Suprapubic skin (tissue), 4 donors: Measurements from ENCODE around the gene PHETA2.

Source experiments
- CTCF ChIP-seq, 2 donors: fragments of 200-600 bp in 1 of 2; fragments of 450-650 bp in 1 of 2; sonication (generic) in 1 of 2; IDR thresholded peaks; one replicate each; pipeline ENCODE4 v1.5.1; 2016 to 2019; ENCODE audit warnings: antibody characterized with exemption in 2 of 2, mild to moderate bottlenecking in 1 of 2, moderate library complexity in 1 of 2
- EP300 ChIP-seq: sonication (generic); formaldehyde crosslinking; IDR thresholded peaks from one replicate; pipeline ENCODE4 v1.6.1; 2017; ENCODE audit warnings: antibody characterized with exemption
- POLR2A ChIP-seq, 2 donors: fragments of 450-650 bp; IDR thresholded peaks; one replicate each; pipeline ENCODE4 v1.6.1; 2017; ENCODE audit warnings: antibody characterized with exemption in 2 of 2, mild to moderate bottlenecking in 2 of 2, moderate library complexity in 2 of 2
- POLR2AphosphoS5 ChIP-seq, 3 donors: sonication (generic); formaldehyde crosslinking; IDR thresholded peaks; one replicate each; pipeline ENCODE4 v1.6.1; 2017; ENCODE audit warnings: antibody characterized with exemption in 3 of 3

- TF ChIP-seq CTCF (IDR thresholded peaks at IDR 0.05) = no peak
- no peak for TF ChIP-seq POLR2A (IDR thresholded peaks at IDR 0.05)
- TF ChIP-seq EP300 = no peak
- no peak for TF ChIP-seq POLR2AphosphoS5 (IDR thresholded peaks at IDR 0.05)
Measured at GRCh38 chr22:42076764-42077485, 2.9 kb downstream of the PHETA2 start.
